WTC11 (cell line): ENCODE results near the gene GUCD1. TPM values are rescaled to one million over a fixed set of nuclear protein-coding genes. Genes with fewer than 3 reads are reported as not detected.

ENCODE experiments used
- ATAC-seq: fragments of 200-7000 bp; cut with Tn5 transposase; 2 replicates; pipeline ENCODE4 v1.10.0; 2021; ENCODE audit warnings: mild to moderate bottlenecking, moderate library complexity
- CTCF ChIA-PET: fragments of 300-600 bp; sonication (Branson Sonifier 250); formaldehyde crosslinking; loops from one replicate; lab custom pipeline; 2021; ENCODE audit warnings: antibody characterized with exemption; lab: Charles Lee
- POLR2A ChIA-PET: fragments of 350-600 bp; sonication (Branson Sonifier 250); formaldehyde crosslinking; loops from one replicate; lab custom pipeline; 2021; ENCODE audit warnings: antibody characterized with exemption; lab: Charles Lee
- DNase-seq: peaks from one replicate; pipeline ENCODE4 v3.0.0; 2021; ENCODE audit warnings: low spot score
- H3K27ac Mint-ChIP-seq: 2 replicates; pipeline ENCODE4 v1.8.0; 2021; ENCODE audit warnings: mixed read lengths
- H3K27me3 Mint-ChIP-seq: 2 replicates; pipeline ENCODE4 v1.8.0; 2021; ENCODE audit warnings: low read depth, mild to moderate bottlenecking, moderate library complexity, mixed read lengths
- H3K36me3 Mint-ChIP-seq: 2 replicates; pipeline ENCODE4 v1.8.0; 2021; ENCODE audit warnings: mixed read lengths
- H3K4me1 Mint-ChIP-seq: 2 replicates; pipeline ENCODE4 v1.8.0; 2022; ENCODE audit warnings: mixed read lengths
- H3K4me3 Mint-ChIP-seq: 2 replicates; pipeline ENCODE4 v1.8.0; 2021; ENCODE audit warnings: mild to moderate bottlenecking, moderate library complexity, mixed read lengths
- H3K9me3 Mint-ChIP-seq: 2 replicates; pipeline ENCODE4 v1.8.0; 2021; ENCODE audit warnings: mixed read lengths
- CREM ChIP-seq: sonication (generic); formaldehyde crosslinking; IDR thresholded peaks from 2 replicates; pipeline ENCODE4 v1.8.1; 2022; ENCODE audit warnings: mild to moderate bottlenecking, missing genetic modification reagents, moderate library complexity
- ESRRA ChIP-seq: sonication (generic); formaldehyde crosslinking; IDR thresholded peaks from 2 replicates; pipeline ENCODE4 v1.8.1; 2022; ENCODE audit warnings: mild to moderate bottlenecking, missing genetic modification reagents, borderline replicate concordance
- FOXJ3 ChIP-seq: sonication (generic); formaldehyde crosslinking; IDR thresholded peaks from 2 replicates; pipeline ENCODE4 v1.9.0; 2021; ENCODE audit warnings: missing genetic modification reagents, mild to moderate bottlenecking, borderline replicate concordance
- GRHL2 ChIP-seq: fragments of 250-450 bp; sonication (Bioruptor Pico); IDR thresholded peaks from 2 replicates; pipeline ENCODE4 v1.8.0; 2022; ENCODE audit warnings: mild to moderate bottlenecking, moderate library complexity; ENCODE audit not compliant: insufficient replicate concordance, severe bottlenecking
- GTF2I ChIP-seq: fragments of 250-450 bp; sonication (Bioruptor Pico); conservative IDR thresholded peaks from 2 replicates; pipeline ENCODE4 v1.4.0; 2021; ENCODE audit warnings: mild to moderate bottlenecking
- NFYB ChIP-seq: sonication (generic); formaldehyde crosslinking; conservative IDR thresholded peaks from 2 replicates; pipeline ENCODE4 v1.8.0; 2022; ENCODE audit warnings: low read depth, missing genetic modification reagents
- NR1H2 ChIP-seq: sonication (generic); formaldehyde crosslinking; IDR thresholded peaks from 2 replicates; pipeline ENCODE4 v1.9.0; 2021; ENCODE audit warnings: mild to moderate bottlenecking, moderate library complexity, missing genetic modification reagents
- NR3C1 ChIP-seq: sonication (generic); formaldehyde crosslinking; conservative IDR thresholded peaks from 2 replicates; pipeline ENCODE4 v1.8.1; 2023; ENCODE audit warnings: low read depth, mild to moderate bottlenecking, missing genetic modification reagents
- RORB ChIP-seq: fragments of 250-450 bp; sonication (Bioruptor Pico); IDR thresholded peaks from 2 replicates; pipeline ENCODE4 v1.9.0; 2021; ENCODE audit warnings: mild to moderate bottlenecking
- SMAD4 ChIP-seq: sonication (generic); formaldehyde crosslinking; IDR thresholded peaks from 2 replicates; pipeline ENCODE4 v1.8.0; 2022; ENCODE audit warnings: mild to moderate bottlenecking, missing genetic modification reagents
- ZNF121 ChIP-seq: sonication (generic); formaldehyde crosslinking; IDR thresholded peaks from 2 replicates; pipeline ENCODE4 v1.8.0; 2023; ENCODE audit warnings: missing genetic modification reagents
- ZNF232 ChIP-seq: sonication (generic); formaldehyde crosslinking; IDR thresholded peaks from 2 replicates; pipeline ENCODE4 v1.8.0; 2022; ENCODE audit warnings: mild to moderate bottlenecking, missing genetic modification reagents
- ZNF263 ChIP-seq: sonication (generic); formaldehyde crosslinking; IDR thresholded peaks from 2 replicates; pipeline ENCODE4 v1.8.1; 2022; ENCODE audit warnings: low read depth, mild to moderate bottlenecking, moderate library complexity, missing genetic modification reagents
- ZNF416 ChIP-seq: fragments of 250-450 bp; sonication (Bioruptor Pico); IDR thresholded peaks from 2 replicates; pipeline ENCODE4 v1.9.0; 2021; ENCODE audit warnings: mild to moderate bottlenecking, inconsistent platforms
- total RNA-seq: library from RNA; stranded (reverse); gene quantifications from 3 replicates; pipeline ENCODE4 v1.2.3, GENCODE V29; 2021
- TF ChIP-seq, protein P1 (sequence below): sonication (generic); formaldehyde crosslinking; IDR thresholded peaks from 2 replicates; pipeline ENCODE4 v1.8.1; 2023; ENCODE audit warnings: mild to moderate bottlenecking, missing genetic modification reagents
- TF ChIP-seq, protein P2 (sequence below): sonication (generic); formaldehyde crosslinking; IDR thresholded peaks from 2 replicates; pipeline ENCODE4 v1.8.1; 2022; ENCODE audit warnings: mild to moderate bottlenecking, missing genetic modification reagents, moderate library complexity, borderline replicate concordance
- TF ChIP-seq, protein P3 (sequence below): sonication (generic); formaldehyde crosslinking; IDR thresholded peaks from 2 replicates; pipeline ENCODE4 v1.8.1; 2022; ENCODE audit warnings: low read depth, missing genetic modification reagents, borderline replicate concordance
- TF ChIP-seq, protein P4 (sequence below): sonication (generic); formaldehyde crosslinking; IDR thresholded peaks from 2 replicates; pipeline ENCODE4 v1.8.0; 2022; ENCODE audit warnings: missing genetic modification reagents
- TF ChIP-seq, protein P5 (sequence below): sonication (generic); formaldehyde crosslinking; IDR thresholded peaks from 2 replicates; pipeline ENCODE4 v1.8.0; 2023; ENCODE audit warnings: missing genetic modification reagents
- TF ChIP-seq, protein P6 (sequence below): sonication (generic); formaldehyde crosslinking; IDR thresholded peaks from 2 replicates; pipeline ENCODE4 v1.8.0; 2022; ENCODE audit warnings: mild to moderate bottlenecking, missing genetic modification reagents
- TF ChIP-seq, protein P7 (sequence below): sonication (generic); formaldehyde crosslinking; IDR thresholded peaks from 2 replicates; pipeline ENCODE4 v1.8.1; 2023; ENCODE audit warnings: mild to moderate bottlenecking, missing genetic modification reagents, borderline replicate concordance

Gene GUCD1
- total RNA-seq, 1 experiment from 2014 or later: 105 TPM

DNA sequence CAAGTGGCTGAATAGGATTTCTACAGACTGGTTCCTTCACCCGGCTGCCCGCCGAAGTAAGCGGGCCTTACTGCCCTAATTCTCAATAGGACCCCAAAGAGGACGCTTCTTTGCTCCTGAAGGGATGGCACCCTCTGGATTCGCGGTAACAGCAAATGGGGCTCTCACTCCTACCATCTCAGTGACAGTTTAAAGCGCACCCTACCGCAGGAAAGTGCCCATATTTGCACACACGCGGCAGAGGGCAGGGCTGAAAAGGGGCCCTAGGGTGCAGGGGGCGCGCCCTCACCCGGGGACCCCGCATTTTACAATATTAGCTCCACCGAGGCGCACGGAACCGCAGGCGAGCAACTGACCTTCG is 60.8 kb downstream of the GUCD1 start:
- Mint-ChIP-seq H3K9me3 (peaks cover 10% of the 10 kb centered on the region), H3K27ac (no peak overlapping the region), H3K4me3 (peak overlapping the region; percentile 58), H3K27me3 (peaks cover 68% of the 10 kb centered on the region), H3K4me1 (peaks cover 3% of the 10 kb centered on the region; the same call in 1 of the 2 replicates), H3K36me3 (no peaks in the 10 kb centered on the region; the same call in 1 of the 2 replicates)
- TF ChIP-seq NR1H2 (CRISPR knock-in tag): no peak
- TF ChIP-seq, protein P1, sequence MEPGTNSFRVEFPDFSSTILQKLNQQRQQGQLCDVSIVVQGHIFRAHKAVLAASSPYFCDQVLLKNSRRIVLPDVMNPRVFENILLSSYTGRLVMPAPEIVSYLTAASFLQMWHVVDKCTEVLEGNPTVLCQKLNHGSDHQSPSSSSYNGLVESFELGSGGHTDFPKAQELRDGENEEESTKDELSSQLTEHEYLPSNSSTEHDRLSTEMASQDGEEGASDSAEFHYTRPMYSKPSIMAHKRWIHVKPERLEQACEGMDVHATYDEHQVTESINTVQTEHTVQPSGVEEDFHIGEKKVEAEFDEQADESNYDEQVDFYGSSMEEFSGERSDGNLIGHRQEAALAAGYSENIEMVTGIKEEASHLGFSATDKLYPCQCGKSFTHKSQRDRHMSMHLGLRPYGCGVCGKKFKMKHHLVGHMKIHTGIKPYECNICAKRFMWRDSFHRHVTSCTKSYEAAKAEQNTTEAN (CRISPR knock-in tag): no peak
- TF ChIP-seq CREM: no peak
- TF ChIP-seq ESRRA (CRISPR knock-in tag): no peak
- TF ChIP-seq GRHL2: no peak
- TF ChIP-seq, protein P2, sequence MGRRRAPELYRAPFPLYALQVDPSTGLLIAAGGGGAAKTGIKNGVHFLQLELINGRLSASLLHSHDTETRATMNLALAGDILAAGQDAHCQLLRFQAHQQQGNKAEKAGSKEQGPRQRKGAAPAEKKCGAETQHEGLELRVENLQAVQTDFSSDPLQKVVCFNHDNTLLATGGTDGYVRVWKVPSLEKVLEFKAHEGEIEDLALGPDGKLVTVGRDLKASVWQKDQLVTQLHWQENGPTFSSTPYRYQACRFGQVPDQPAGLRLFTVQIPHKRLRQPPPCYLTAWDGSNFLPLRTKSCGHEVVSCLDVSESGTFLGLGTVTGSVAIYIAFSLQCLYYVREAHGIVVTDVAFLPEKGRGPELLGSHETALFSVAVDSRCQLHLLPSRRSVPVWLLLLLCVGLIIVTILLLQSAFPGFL: no peak
- TF ChIP-seq NR3C1: no peak; the same call in 1 of the 2 replicates
- TF ChIP-seq, protein P3, sequence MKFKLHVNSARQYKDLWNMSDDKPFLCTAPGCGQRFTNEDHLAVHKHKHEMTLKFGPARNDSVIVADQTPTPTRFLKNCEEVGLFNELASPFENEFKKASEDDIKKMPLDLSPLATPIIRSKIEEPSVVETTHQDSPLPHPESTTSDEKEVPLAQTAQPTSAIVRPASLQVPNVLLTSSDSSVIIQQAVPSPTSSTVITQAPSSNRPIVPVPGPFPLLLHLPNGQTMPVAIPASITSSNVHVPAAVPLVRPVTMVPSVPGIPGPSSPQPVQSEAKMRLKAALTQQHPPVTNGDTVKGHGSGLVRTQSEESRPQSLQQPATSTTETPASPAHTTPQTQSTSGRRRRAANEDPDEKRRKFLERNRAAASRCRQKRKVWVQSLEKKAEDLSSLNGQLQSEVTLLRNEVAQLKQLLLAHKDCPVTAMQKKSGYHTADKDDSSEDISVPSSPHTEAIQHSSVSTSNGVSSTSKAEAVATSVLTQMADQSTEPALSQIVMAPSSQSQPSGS (CRISPR knock-in tag): no peak
- TF ChIP-seq, protein P4, sequence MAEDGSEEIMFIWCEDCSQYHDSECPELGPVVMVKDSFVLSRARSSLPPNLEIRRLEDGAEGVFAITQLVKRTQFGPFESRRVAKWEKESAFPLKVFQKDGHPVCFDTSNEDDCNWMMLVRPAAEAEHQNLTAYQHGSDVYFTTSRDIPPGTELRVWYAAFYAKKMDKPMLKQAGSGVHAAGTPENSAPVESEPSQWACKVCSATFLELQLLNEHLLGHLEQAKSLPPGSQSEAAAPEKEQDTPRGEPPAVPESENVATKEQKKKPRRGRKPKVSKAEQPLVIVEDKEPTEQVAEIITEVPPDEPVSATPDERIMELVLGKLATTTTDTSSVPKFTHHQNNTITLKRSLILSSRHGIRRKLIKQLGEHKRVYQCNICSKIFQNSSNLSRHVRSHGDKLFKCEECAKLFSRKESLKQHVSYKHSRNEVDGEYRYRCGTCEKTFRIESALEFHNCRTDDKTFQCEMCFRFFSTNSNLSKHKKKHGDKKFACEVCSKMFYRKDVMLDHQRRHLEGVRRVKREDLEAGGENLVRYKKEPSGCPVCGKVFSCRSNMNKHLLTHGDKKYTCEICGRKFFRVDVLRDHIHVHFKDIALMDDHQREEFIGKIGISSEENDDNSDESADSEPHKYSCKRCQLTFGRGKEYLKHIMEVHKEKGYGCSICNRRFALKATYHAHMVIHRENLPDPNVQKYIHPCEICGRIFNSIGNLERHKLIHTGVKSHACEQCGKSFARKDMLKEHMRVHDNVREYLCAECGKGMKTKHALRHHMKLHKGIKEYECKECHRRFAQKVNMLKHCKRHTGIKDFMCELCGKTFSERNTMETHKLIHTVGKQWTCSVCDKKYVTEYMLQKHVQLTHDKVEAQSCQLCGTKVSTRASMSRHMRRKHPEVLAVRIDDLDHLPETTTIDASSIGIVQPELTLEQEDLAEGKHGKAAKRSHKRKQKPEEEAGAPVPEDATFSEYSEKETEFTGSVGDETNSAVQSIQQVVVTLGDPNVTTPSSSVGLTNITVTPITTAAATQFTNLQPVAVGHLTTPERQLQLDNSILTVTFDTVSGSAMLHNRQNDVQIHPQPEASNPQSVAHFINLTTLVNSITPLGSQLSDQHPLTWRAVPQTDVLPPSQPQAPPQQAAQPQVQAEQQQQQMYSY (CRISPR knock-in tag): no peak
- no peak for TF ChIP-seq FOXJ3 (CRISPR knock-in tag)
- TF ChIP-seq ZNF263 (CRISPR knock-in tag): no peak
- TF ChIP-seq, protein P5, sequence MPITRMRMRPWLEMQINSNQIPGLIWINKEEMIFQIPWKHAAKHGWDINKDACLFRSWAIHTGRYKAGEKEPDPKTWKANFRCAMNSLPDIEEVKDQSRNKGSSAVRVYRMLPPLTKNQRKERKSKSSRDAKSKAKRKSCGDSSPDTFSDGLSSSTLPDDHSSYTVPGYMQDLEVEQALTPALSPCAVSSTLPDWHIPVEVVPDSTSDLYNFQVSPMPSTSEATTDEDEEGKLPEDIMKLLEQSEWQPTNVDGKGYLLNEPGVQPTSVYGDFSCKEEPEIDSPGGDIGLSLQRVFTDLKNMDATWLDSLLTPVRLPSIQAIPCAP (CRISPR knock-in tag): no peak
- ChIA-PET CTCF (interaction anchor here (1.1 to 1.5 kb wide), 3 partner anchors 23 to 72 kb away, joined by 3 to 5 read pairs (median 4); no protein-coding TSS in a partner anchor), POLR2A (no interaction called here)
- no peak for DNase-seq
- ATAC-seq: peak; percentile 12; the same call in 1 of the 2 replicates

DNA sequence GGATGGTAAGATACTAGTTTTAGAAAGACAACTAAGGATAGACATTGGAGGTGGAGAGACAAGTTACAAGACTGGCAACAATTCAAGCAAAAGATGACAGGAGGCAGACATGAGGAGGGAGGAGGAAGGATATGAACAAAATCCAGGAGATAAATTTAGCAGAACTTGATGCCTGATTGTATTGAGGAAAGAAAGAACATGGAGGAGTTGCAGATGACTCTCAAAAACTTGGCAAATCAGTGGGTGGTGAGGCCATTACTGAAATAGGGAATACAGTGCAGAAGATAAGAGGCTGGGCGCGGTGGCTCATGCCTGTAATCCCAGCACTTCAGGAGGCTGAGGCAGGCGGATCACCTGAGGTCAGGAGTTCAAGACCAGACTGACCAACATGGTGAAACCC is 62.5 kb downstream of the GUCD1 start:
- Mint-ChIP-seq H3K4me1 (peaks cover 3% of the 10 kb centered on the region; the same call in 1 of the 2 replicates), H3K4me3 (no peak overlapping the region), H3K27me3 (peaks cover 64% of the 10 kb centered on the region), H3K9me3 (peaks cover 10% of the 10 kb centered on the region), H3K27ac (no peak overlapping the region), H3K36me3 (no peaks in the 10 kb centered on the region; the same call in 1 of the 2 replicates)
- ChIA-PET POLR2A (no interaction called here), CTCF (interaction anchor here (1.1 kb wide), 1 partner anchor 10 kb away, joined by 5 read pairs; no protein-coding TSS in a partner anchor)
- DNase-seq (no peak), ATAC-seq (no peak)
- TF ChIP-seq ZNF232 (CRISPR knock-in tag) (no peak), NFYB (CRISPR knock-in tag) (no peak), ZNF416 (CRISPR knock-in tag) (no peak), RORB (CRISPR knock-in tag) (no peak), ZNF121 (no peak), GTF2I (CRISPR knock-in tag) (no peak), SMAD4 (CRISPR knock-in tag) (no peak)
- TF ChIP-seq, protein P6, sequence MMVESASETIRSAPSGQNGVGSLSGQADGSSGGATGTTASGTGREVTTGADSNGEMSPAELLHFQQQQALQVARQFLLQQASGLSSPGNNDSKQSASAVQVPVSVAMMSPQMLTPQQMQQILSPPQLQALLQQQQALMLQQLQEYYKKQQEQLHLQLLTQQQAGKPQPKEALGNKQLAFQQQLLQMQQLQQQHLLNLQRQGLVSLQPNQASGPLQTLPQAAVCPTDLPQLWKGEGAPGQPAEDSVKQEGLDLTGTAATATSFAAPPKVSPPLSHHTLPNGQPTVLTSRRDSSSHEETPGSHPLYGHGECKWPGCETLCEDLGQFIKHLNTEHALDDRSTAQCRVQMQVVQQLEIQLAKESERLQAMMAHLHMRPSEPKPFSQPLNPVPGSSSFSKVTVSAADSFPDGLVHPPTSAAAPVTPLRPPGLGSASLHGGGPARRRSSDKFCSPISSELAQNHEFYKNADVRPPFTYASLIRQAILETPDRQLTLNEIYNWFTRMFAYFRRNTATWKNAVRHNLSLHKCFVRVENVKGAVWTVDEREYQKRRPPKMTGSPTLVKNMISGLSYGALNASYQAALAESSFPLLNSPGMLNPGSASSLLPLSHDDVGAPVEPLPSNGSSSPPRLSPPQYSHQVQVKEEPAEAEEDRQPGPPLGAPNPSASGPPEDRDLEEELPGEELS (CRISPR knock-in tag): no peak
- TF ChIP-seq, protein P7, sequence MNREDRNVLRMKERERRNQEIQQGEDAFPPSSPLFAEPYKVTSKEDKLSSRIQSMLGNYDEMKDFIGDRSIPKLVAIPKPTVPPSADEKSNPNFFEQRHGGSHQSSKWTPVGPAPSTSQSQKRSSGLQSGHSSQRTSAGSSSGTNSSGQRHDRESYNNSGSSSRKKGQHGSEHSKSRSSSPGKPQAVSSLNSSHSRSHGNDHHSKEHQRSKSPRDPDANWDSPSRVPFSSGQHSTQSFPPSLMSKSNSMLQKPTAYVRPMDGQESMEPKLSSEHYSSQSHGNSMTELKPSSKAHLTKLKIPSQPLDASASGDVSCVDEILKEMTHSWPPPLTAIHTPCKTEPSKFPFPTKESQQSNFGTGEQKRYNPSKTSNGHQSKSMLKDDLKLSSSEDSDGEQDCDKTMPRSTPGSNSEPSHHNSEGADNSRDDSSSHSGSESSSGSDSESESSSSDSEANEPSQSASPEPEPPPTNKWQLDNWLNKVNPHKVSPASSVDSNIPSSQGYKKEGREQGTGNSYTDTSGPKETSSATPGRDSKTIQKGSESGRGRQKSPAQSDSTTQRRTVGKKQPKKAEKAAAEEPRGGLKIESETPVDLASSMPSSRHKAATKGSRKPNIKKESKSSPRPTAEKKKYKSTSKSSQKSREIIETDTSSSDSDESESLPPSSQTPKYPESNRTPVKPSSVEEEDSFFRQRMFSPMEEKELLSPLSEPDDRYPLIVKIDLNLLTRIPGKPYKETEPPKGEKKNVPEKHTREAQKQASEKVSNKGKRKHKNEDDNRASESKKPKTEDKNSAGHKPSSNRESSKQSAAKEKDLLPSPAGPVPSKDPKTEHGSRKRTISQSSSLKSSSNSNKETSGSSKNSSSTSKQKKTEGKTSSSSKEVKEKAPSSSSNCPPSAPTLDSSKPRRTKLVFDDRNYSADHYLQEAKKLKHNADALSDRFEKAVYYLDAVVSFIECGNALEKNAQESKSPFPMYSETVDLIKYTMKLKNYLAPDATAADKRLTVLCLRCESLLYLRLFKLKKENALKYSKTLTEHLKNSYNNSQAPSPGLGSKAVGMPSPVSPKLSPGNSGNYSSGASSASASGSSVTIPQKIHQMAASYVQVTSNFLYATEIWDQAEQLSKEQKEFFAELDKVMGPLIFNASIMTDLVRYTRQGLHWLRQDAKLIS: no peak
